GM18867 (cell line): ENCODE data around the gene DISC1.
"Not testable (repeated sequence)": the region's sequence is repeated elsewhere in the genome, so short reads cannot be mapped to it uniquely, and the experiment has no call there.

Experiments
- ATAC-seq: cut with Tn5 transposase; IDR thresholded peaks from one replicate; pipeline ENCODE4 v1.9.1; 2021; ENCODE audit warnings: mild to moderate bottlenecking, moderate library complexity; ENCODE audit not compliant: unreplicated experiment

DISC1 gene

DNA sequence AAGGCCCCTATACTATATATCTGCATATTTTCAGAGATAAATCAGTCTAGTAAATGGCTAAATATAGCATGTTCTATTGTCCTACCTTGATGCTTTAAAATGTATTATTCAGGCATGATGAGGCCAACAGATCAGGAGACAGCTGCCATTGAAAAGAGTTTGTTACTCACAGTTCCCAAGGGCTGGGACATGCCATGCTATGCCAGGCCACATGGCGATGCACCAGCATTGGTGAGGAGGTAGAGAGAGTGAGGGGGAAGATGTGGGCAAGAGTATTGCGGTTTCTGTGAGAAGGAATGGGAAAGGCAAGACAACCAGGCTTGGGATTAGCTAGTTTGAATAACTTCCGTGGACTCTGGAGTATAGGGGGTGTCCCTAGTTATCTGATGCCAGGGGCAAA, 316.5 kb downstream of the DISC1 start:
- ATAC-seq, result no peak

- not testable (repeated sequence) for ATAC-seq
These were observed 321.5 kb downstream of the DISC1 start for GRCh38 chr1:231948102-231948501.

GRCh38 chr1:231949277-231950091, 322.9 kb downstream of the DISC1 start:
- no peak for ATAC-seq

DNA sequence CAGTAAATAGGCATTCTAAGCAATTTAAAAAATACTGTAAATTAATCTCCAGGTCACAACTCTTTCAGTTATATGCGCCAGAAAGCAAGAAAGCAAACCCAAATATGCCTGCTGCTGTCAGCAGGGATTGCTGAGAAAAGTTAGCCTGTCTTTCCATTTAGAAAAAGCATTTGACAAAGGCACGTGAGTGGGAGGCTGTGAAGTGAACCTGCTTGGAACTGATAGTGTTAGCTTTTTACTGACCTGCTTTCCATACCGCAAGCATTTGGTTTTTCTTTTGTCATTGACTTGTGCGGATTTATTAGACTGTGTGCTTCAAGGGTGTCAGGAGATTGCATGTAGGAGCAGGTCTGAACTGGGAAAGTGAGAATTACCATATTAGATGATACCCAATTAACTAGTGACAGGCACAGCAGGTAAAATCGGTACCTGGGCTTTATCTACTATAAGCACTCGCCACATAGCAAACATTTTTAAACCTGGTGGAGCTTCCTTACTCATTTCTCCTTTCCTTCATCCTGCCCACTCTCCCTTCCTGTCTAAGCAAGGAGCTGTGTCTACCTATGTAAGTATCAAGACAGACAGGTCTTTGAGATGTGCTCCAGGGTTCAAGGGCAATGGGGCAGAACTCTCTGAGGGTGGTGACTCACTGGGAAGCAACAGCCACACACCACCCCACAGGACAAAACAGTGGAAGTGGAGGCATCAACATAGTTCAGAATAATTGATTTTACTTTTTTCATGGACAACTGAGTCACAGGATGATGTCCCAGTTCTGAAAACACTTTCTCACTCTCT, 323.9 kb downstream of the DISC1 start:
- ATAC-seq, result no peak

DNA sequence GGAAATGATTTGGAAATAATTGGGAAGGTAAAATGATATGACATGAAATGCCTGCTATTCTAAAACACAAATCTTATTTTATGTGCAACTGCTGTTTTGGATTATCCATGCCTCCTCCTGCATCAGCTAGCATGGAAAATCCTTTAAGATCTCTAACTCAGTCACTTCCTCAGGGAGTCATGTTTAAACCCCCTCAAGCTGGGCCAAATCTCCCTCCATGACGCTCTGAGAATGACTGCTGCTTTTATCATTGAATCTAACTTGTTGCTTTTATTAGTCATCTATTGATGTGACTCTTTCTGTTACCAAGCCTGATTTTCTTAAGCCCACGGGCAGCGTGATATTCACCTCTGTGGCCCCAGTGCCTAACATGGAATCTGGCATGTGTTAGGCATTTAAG, 324.8 kb downstream of the DISC1 start:
- ATAC-seq, result no peak

DNA sequence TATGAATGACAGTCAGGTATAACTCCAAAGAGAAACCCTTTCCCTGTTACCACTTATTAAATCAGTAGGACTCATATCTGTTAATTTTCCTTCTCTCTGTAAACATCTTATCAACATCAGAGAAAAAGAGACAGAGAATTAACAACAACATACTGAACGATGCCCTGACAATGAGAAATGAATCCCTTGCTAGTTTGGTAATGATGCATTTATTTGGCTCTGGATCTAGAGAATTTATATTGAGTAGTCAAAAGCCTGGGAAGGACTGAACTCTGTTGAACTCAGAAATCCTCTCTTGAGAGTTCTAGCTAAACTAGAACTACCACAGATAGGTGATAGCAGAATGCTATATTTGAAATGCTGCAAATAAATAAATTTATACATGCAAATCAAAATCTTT, 325.6 kb downstream of the DISC1 start:
- ATAC-seq, result no peak

GRCh38 chr1:231953660-231954059, 327.1 kb downstream of the DISC1 start:
- ATAC-seq, result no peak

DNA sequence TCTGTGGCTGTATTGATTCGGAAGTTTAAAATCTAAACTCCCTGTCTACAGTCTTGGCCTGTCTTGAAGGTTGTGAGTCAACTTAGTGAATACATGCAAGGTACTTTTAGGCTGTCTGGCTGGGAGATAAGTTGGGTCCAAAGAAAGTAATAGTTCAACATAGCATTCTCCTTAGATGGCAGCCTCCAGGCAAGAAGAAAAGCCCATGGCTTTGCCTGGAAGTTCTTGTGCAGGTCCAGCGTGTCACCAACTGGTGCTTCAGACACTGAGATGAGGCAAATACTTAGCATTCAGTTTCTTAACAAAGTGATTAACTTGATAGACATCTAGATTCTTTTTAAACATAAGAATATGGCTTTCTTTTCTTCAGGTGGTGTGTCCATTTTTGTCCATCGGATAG, 328.2 kb downstream of the DISC1 start:
- no peak for ATAC-seq

GRCh38 chr1:231957359-231957758, 330.8 kb downstream of the DISC1 start:
- ATAC-seq, result no peak

DNA sequence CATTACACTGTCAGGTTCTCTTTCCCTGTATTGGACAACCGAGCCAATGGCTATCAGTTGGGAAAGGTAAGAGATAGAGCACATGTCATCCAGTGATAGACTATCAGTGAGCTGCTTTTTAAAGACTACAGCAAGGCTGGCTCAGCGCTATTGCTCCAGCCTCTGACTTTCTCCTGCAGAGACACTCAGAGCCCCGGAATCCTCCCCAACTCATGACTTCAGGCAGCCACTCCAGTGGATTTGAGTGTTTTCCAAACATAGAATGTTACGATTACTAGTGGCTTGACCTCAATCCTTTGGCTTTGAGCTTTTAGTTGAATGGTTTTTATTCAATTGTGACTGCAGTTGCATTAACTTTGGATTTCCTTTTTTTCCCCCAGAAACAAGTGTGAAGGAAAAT, 331.9 kb downstream of the DISC1 start:
- ATAC-seq, result no peak

DNA sequence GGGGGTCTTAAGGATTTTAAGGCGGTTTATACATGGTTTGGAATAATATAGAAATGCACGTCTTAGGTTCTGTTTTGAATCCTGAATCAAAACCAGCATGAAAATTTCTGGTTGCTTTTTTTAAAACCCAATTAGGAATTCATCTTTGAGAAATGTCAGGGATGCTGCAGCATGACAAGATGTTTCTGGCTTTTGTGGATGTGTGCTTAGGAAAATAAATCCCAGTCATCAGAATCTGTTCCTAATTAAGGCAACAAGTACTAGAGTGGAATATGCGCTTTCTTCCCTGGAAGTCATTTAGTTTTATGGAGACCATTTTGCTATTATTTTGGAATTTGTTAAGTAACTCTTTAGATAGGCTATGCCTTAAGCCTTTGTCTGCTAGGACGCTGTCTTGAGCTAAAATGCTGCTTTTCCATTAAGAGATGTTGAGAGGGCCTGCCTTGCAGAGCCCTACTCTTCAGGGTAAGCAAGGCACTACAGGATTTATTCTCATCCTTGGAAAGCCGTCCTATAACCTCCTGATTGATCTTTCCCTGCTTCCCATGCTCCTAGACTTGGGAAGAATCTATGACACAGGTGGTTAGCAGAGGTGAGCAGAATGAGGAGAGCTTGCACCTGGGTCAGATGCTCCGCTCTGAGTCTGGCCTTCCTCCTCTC, 332.8 kb downstream of the DISC1 start:
- no peak for ATAC-seq

DNA sequence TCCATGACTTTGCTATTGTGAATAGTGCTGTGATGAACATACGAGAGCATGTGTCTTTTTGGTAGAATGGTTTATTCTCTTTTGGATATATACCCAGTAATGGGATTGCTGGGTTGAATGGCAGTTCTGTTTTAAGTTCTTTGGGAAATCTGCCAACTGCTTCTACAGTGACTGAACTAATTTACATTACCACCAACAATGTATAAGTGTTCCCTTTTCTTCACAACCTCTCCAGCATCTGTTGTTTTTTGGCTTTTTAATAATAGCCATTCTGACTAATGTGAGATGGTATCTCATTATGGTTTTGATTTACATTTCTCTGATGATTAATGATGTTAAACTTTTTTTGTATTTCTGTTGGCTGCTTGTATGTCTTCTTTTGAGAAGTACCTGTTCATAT, 335.2 kb downstream of the DISC1 start:
- not testable (repeated sequence) for ATAC-seq

DNA sequence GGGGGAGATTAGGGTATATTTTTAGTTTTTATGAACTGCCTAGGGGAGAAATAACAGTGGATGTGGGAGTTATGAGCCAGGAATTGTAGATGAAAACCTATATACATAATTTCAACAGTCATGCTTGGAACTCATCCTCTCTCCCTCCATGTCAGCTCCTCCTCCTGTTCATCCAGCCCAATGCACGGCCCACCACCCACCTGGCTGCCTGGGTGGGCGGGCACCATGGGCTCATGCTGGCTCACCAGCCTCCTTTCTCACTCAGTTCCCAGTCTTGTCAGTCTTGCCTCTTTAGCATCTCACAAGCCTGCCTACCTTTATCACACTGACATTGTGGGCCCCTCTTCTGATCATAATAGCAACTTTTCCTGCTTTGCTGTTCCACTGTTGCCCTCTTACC, 336.0 kb downstream of the DISC1 start:
- no peak for ATAC-seq

DNA sequence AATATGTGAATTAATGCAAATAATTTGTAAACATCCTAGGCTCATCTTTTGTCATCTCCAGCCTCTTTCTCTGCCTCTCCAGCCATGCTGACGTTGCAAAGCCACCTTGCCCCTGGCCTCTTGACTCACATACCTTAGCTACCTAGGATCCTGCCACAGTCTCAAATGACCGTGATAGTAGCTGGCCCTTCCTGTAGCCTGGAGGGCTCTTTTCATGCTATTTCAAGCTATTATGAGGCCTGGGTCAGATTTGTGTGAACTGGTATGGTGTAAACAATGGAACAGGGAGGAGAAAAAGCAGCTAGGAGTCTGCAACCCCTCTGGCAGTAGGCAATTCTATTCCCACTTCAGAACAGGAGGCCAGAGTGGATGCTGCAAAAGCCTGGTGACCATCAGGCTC, 337.7 kb downstream of the DISC1 start:
- no peak for ATAC-seq

DNA sequence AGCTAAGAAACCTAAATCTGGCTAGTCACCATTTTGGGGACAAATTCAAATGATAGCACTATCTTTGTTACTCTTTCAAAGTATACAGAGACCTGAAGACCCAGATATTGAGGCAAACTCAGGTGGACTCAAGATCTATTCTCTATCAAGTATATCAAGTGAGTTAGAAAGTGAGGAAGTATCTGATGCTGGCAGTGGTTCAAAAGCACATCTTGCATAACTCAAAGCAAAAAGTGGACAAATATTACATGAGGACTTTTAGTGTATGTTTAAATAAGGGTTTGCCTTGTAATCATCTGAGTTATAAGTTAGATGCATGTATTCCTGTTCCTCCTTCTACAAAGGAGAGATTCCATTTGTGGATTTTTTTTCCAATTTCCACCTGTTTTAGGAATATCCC, 338.4 kb downstream of the DISC1 start:
- no peak for ATAC-seq

- no peak for ATAC-seq
These were observed 339.0 kb downstream of the DISC1 start for GRCh38 chr1:231965615-231966014.

- ATAC-seq, result no peak
These were observed 340.4 kb downstream of the DISC1 start for GRCh38 chr1:231966983-231967382.

- no peak for ATAC-seq
These were observed 342.5 kb downstream of the DISC1 start for GRCh38 chr1:231969076-231969475.

GRCh38 chr1:231969761-231970160, 343.2 kb downstream of the DISC1 start:
- ATAC-seq, result not testable (repeated sequence)

DNA sequence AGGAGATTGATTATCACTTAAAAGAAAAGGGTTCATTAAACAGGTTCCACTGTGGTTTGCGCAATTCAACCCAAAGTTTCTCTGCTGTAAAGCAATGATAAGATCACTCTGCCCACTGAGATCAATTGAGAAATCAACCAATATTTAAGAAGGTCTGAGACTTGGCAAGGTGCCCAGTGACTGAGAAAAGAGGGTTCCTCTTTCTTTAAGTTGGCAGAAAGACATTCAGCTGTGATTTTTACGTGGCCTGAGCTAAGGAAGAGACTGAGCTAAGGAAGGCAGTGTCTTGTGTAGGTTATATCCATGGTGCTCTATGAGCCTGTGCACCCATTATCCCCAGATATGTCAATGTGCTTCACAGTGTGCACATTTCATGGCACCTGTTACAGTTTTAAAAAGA, 344.1 kb downstream of the DISC1 start:
- ATAC-seq, result no peak

DNA sequence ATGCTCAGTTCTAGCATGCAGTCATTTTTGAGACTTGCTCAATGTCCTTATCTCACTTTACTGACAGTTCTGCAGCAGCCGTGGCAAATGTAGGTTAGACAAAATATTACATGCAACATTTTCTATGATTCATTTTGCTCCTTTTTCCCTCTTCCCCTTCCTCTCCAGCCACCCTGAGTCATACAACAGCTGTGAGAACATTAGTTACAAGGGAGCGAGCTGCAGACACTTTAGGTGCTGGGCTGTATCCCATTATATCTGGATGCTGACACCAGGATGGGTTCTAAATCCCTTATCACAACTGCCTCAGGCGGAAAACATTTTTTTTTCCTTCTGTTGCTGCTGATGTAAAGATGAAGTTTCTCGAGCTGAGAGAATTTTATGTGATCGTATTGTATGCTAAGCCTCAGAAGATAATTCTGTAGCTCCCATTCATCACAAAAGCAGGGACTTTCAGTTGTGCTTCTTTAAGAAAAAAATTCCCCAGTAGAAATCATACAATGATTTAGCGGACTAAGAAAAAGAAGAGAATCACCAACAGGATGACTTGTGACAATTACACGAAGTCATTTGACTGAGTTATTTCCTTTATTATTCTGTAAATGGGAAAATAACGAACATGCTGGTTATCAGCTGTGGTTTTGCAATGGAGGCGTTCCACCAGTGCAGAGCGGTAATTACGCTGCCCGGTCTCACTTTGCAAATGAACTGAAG, 345.0 kb downstream of the DISC1 start:
- no peak for ATAC-seq
